ENCODE data around the gene MACROH2A1.
"Not testable (repeated sequence)": the region's sequence is repeated elsewhere in the genome, so short reads cannot be mapped to it uniquely, and the experiment has no call there.

The MACROH2A1 gene

GRCh38 chr5:135367076-135367475 is 32.0 kb downstream of the MACROH2A1 start:
- H3K4me3 ChIP-seq (ENCODE audit: low read depth, low read length) = no peak overlapping the region
- no peak for TF ChIP-seq MYC (IDR thresholded peaks at IDR 0.05; ENCODE audit: low read depth, low read length)
- no peak for TF ChIP-seq POLR2A (IDR thresholded peaks at IDR 0.05; ENCODE audit: extremely low read depth, insufficient read length)
- TF ChIP-seq MAX (IDR thresholded peaks at IDR 0.05; ENCODE audit: low read depth, low read length) = no peak
- TF ChIP-seq, protein P1, sequence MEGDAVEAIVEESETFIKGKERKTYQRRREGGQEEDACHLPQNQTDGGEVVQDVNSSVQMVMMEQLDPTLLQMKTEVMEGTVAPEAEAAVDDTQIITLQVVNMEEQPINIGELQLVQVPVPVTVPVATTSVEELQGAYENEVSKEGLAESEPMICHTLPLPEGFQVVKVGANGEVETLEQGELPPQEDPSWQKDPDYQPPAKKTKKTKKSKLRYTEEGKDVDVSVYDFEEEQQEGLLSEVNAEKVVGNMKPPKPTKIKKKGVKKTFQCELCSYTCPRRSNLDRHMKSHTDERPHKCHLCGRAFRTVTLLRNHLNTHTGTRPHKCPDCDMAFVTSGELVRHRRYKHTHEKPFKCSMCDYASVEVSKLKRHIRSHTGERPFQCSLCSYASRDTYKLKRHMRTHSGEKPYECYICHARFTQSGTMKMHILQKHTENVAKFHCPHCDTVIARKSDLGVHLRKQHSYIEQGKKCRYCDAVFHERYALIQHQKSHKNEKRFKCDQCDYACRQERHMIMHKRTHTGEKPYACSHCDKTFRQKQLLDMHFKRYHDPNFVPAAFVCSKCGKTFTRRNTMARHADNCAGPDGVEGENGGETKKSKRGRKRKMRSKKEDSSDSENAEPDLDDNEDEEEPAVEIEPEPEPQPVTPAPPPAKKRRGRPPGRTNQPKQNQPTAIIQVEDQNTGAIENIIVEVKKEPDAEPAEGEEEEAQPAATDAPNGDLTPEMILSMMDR (IDR thresholded peaks at IDR 0.05; ENCODE audit: low read depth, low read length) = no peak
- no peak for DNase-seq (ENCODE audit: low read depth)

DNA sequence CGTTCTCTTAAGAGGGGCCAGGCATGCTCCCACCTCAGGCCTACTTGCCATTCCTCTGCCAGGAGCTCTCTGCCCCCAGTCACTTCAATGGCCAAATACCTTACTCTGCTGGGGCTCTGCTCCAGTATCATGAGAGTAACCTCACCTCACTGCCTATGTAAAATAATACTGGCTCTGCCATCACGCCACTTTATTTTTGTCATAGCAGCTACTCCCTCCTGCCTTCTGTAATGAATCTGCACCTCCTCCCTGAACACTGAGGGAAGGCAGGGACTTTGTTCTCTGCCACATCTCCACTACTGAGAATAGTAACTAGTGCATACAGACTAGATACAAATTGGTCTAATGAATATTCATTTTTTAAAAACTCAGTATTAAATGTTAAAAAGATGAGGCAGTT is 33.8 kb downstream of the MACROH2A1 start:
- no peak overlapping the region for H3K4me3 ChIP-seq (ENCODE audit: low read depth, low read length)
- DNase-seq (ENCODE audit: low read depth) = no peak

GRCh38 chr5:135364421-135365262 is 34.4 kb downstream of the MACROH2A1 start:
- TF ChIP-seq POLR2A (IDR thresholded peaks at IDR 0.05; ENCODE audit: extremely low read depth, insufficient read length) (no peak), MYC (IDR thresholded peaks at IDR 0.05; ENCODE audit: low read depth, low read length) (no peak), MAX (IDR thresholded peaks at IDR 0.05; ENCODE audit: low read depth, low read length) (no peak)
- TF ChIP-seq, protein P1 (IDR thresholded peaks at IDR 0.05; ENCODE audit: low read depth, low read length) = no peak
- DNase-seq (ENCODE audit: low read depth) = no peak
- no peak overlapping the region for H3K4me3 ChIP-seq (ENCODE audit: low read depth, low read length)

More for the DNA sequence above, 33.8 kb downstream of the MACROH2A1 start:
- TF ChIP-seq POLR2A (IDR thresholded peaks at IDR 0.05; ENCODE audit: extremely low read depth, insufficient read length) = no peak
- TF ChIP-seq MAX (IDR thresholded peaks at IDR 0.05; ENCODE audit: low read depth, low read length) = no peak
- TF ChIP-seq, protein P1 (IDR thresholded peaks at IDR 0.05; ENCODE audit: low read depth, low read length) = no peak
- TF ChIP-seq MYC (IDR thresholded peaks at IDR 0.05; ENCODE audit: low read depth, low read length) = no peak

- H3K4me3 ChIP-seq (ENCODE audit: low read depth, low read length); DNase-seq (ENCODE audit: low read depth): not testable (repeated sequence)
These were observed 35.7 kb downstream of the MACROH2A1 start for GRCh38 chr5:135363342-135363741.

DNA sequence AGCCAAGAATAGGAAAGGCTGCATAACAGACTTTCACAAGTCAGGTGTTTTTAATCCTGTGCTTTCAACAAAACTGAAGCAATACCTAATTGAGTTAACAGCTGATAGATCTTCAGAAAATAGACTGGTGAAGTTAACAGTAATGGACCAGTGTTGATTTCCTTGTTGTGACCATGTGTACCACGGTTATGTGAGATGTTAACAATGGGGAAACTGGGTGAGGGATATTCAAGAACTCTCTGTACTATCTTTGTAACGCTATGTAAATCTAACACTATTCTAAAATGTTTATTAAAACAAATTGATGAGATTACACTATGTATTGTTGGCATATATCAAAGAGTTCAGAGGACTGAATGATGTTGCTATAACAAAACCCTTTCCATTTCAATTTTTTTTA is 36.9 kb downstream of the MACROH2A1 start:
- TF ChIP-seq MYC (IDR thresholded peaks at IDR 0.05; ENCODE audit: low read depth, low read length) (no peak), MAX (IDR thresholded peaks at IDR 0.05; ENCODE audit: low read depth, low read length) (no peak), POLR2A (IDR thresholded peaks at IDR 0.05; ENCODE audit: extremely low read depth, insufficient read length) (no peak)
- TF ChIP-seq, protein P1 (IDR thresholded peaks at IDR 0.05; ENCODE audit: low read depth, low read length) = no peak
- DNase-seq (ENCODE audit: low read depth) = no peak
- no peak overlapping the region for H3K4me3 ChIP-seq (ENCODE audit: low read depth, low read length)

- no peak overlapping the region for H3K4me3 ChIP-seq (ENCODE audit: low read depth, low read length)
- DNase-seq (ENCODE audit: low read depth) = peak; percentile 42
- TF ChIP-seq MYC (IDR thresholded peaks at IDR 0.05; ENCODE audit: low read depth, low read length) = no peak
- no peak for TF ChIP-seq MAX (IDR thresholded peaks at IDR 0.05; ENCODE audit: low read depth, low read length)
- TF ChIP-seq, protein P1 (IDR thresholded peaks at IDR 0.05; ENCODE audit: low read depth, low read length) = no peak
- no peak for TF ChIP-seq POLR2A (IDR thresholded peaks at IDR 0.05; ENCODE audit: extremely low read depth, insufficient read length)
These were observed 38.5 kb downstream of the MACROH2A1 start for GRCh38 chr5:135360278-135361274.

Measured in NB4 (cell line).